Spinal cord (tissue), 10 donors: ENCODE results near the gene TP53BP2. TPM values are rescaled to one million over a fixed set of nuclear protein-coding genes. Genes with fewer than 3 reads are reported as not detected.
"Not testable (repeated sequence)": the region's sequence is repeated elsewhere in the genome, so short reads cannot be mapped to it uniquely, and the experiment has no call there.

Experiments used
- DNase-seq, 6 donors: peaks; one replicate each; pipeline versions ENCODE4 v3.0.0 to v3.0.0-alpha.2; 2013 to 2015; ENCODE audit warnings: low spot score in 6 of 6, low read depth in 4 of 6
- H3K27ac ChIP-seq: one replicate; pipeline ENCODE4 v1.5.1; 2013; ENCODE audit warnings: low read depth, low read length, control low read depth
- H3K27me3 ChIP-seq: one replicate; pipeline ENCODE4 v1.6.1; 2013; ENCODE audit warnings: low read length; ENCODE audit not compliant: control insufficient read depth, insufficient read depth
- H3K36me3 ChIP-seq: one replicate; pipeline ENCODE4 v1.6.1; 2013; ENCODE audit warnings: low read length; ENCODE audit not compliant: control insufficient read depth, insufficient read depth
- H3K4me1 ChIP-seq: one replicate; pipeline ENCODE4 v1.6.1; 2013; ENCODE audit warnings: low read length; ENCODE audit not compliant: control insufficient read depth, insufficient read depth
- H3K4me3 ChIP-seq: one replicate; pipeline ENCODE4 v1.5.1; 2013; ENCODE audit warnings: low read depth, low read length, control low read depth
- H3K9me3 ChIP-seq: one replicate; pipeline ENCODE4 v1.6.1; 2013; ENCODE audit warnings: low read length; ENCODE audit not compliant: control insufficient read depth, insufficient read depth
- WGBS: methylation state at CpG from one replicate; pipeline ENCODE4 v1.1.5; 2013; ENCODE audit warnings: missing lambda C conversion rate; ENCODE audit not compliant: insufficient coverage; 5-methylcytosine and 5-hydroxymethylcytosine counted together
- polyA plus RNA-seq, 2 donors: library from polyadenylated mRNA; unstranded; fragments of 120-200 nt; gene quantifications; one replicate each; pipeline ENCODE4 v1.2.1, GENCODE V29; 2013; ENCODE audit not compliant: insufficient read length in 2 of 2
- total RNA-seq, 2 donors: library from RNA; depleted of rRNA in 1 of 2; stranded (reverse); fragments of 120-200 nt in 1 of 2; fragments of >200 nt in 1 of 2; gene quantifications; one replicate each; pipeline versions ENCODE4 v1.2.3 to v1.2.4, GENCODE V29; 2013 to 2014
- donor health status: healthy.

TP53BP2 gene
- total and polyA plus RNA-seq, 4 donors: 34.9 to 40.5 (median 38.2) TPM

DNA sequence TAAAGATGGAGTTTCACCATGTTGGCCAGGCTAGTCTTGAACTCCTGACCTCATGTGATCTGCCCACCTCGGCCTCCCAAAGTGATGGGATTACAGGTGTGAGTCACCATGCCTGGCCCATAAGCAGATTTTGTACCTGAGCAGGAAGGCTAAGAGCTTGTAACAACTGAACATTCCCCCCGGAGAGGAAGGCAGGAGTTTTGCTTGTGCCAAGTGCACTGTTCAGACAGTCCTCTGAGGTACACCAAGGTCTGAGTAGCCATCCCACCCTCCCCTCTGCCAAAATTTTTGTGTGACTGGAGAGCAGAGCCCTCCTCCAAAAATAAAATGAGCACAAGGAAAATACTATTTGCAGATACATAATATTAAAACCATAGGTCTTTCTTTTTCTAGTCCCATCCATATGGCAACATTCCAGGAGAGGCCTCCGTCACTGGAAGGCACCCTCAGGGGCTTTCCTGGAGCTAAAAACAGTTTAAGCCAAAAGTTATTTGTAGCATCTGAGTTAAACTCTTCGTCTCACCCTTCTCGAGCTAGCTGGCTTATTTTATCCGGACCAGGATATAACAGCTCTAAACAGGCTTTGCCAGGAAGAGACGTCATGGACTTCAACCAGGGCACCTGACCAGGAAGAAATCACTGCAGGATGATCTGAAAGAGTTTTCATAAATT is 106.2 kb downstream of the TP53BP2 start:
- H3K9me3 ChIP-seq: no peaks in the 10 kb centered on the region
- H3K27ac ChIP-seq: peak overlapping the region; percentile 47
- no peaks in the 10 kb centered on the region for H3K27me3 ChIP-seq
- H3K4me1 ChIP-seq: peaks cover 9% of the 10 kb centered on the region
- H3K4me3 ChIP-seq: no peak overlapping the region
- peaks cover 20% of the 10 kb centered on the region for H3K36me3 ChIP-seq
- DNase-seq: no peak
- 83% methylated on average over 7 of the region's 7 CpGs for WGBS

DNA sequence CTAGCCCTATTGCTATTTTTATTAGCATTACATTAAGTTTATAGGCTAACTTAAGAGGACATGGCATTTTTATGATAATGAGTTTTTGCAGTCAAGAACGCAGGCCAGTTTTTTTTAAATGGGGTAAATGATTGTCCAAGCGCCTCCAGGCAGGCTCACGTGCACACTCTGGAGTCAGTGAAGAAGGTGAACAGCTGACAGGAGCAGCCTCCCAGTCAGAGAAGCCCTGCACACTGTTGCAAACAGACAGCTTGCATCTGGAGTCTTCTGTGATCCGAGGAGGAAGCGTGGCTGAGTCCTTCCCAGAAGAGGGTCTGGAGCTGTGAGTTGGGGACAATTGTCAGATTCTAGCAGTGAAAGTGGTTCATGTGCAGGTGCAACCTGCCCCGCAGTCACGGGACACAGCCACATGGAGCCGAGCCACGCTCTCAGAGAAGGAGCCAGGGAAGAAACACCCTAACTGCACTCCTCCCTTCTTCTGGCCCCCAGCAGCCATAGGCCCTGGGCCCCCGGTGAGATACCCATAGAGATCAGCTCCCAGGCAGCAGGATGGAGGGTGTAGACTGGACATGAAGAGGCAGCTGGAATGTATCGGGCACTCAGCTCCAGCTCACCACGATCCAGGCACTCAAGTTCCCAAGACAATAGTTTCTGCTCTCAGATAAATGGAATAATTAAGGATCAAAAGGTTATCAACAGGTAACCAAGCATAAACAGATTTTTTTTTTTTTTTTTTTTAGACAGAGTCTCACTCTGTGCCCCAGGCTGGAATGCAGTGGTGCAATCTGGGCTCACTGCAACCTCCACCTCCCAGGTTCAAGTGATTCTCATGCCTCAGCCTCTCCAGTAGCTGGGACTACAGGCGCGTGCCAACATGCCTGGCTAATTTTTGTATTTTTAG is 107.0 kb downstream of the TP53BP2 start:
- H3K4me3 ChIP-seq: no peak overlapping the region
- WGBS: 80% methylated on average over 6 of the region's 14 CpGs
- peak overlapping the region; percentile 11 for H3K27ac ChIP-seq
- H3K4me1 ChIP-seq: peaks cover 16% of the 10 kb centered on the region
- peaks cover 13% of the 10 kb centered on the region for H3K36me3 ChIP-seq
- no peaks in the 10 kb centered on the region for H3K27me3 ChIP-seq
- no peaks in the 10 kb centered on the region for H3K9me3 ChIP-seq
- peak in 1 of 6 donors; percentile 15 for DNase-seq

DNA sequence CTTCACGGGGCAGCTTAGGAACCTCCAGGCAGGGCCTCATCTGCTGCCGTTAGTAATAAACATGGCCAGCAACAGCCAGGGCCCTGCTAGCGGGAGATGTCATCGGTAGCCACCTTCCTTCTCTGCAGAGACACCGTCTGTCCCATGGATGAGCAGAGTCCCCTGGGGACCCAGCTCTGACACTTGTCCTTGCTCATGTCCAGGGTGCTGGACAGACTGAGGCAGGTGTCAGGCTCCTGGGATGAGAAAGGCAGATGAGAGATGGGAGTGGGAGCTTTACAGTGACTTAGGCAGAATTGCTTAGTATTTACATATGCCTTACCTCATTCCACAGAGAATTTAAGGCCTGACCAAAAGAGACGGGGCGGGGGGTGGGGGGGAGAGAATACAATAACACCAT is 108.4 kb downstream of the TP53BP2 start:
- WGBS: 78% methylated on average over 5 of the region's 7 CpGs
- H3K9me3 ChIP-seq: no peaks in the 10 kb centered on the region
- H3K4me3 ChIP-seq: no peak overlapping the region
- peaks cover 10% of the 10 kb centered on the region for H3K36me3 ChIP-seq
- no peak for DNase-seq
- peaks cover 28% of the 10 kb centered on the region for H3K4me1 ChIP-seq
- H3K27ac ChIP-seq: no peak overlapping the region
- H3K27me3 ChIP-seq: no peaks in the 10 kb centered on the region

DNA sequence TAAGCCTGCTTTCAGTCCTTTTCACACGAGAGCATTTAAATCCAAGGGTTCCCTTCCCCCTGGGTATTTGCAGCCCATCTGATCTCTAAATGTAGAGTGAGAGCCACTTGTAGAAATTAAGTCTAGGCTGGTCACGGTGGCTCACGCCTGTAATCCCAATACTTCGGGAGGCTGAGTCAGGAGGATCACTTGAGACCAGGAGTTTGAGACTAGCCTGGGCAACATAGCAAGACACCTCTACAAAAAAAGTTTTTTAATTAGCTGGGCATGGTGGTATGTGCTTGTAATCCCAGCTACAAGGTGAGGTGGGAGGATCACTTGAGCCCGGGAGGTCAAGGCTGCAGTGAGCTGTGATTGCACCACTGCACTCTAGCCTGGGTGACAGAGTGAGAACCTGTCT is 109.1 kb downstream of the TP53BP2 start:
- H3K4me3 ChIP-seq, DNase-seq, H3K9me3 ChIP-seq, H3K27ac ChIP-seq, H3K27me3 ChIP-seq: not testable (repeated sequence)
- Histone ChIP-seq H3K4me1 (peaks cover 32% of the 10 kb centered on the region), H3K36me3 (peaks cover 10% of the 10 kb centered on the region)
- WGBS: 100% methylated on average over 2 of the region's 5 CpGs

DNA sequence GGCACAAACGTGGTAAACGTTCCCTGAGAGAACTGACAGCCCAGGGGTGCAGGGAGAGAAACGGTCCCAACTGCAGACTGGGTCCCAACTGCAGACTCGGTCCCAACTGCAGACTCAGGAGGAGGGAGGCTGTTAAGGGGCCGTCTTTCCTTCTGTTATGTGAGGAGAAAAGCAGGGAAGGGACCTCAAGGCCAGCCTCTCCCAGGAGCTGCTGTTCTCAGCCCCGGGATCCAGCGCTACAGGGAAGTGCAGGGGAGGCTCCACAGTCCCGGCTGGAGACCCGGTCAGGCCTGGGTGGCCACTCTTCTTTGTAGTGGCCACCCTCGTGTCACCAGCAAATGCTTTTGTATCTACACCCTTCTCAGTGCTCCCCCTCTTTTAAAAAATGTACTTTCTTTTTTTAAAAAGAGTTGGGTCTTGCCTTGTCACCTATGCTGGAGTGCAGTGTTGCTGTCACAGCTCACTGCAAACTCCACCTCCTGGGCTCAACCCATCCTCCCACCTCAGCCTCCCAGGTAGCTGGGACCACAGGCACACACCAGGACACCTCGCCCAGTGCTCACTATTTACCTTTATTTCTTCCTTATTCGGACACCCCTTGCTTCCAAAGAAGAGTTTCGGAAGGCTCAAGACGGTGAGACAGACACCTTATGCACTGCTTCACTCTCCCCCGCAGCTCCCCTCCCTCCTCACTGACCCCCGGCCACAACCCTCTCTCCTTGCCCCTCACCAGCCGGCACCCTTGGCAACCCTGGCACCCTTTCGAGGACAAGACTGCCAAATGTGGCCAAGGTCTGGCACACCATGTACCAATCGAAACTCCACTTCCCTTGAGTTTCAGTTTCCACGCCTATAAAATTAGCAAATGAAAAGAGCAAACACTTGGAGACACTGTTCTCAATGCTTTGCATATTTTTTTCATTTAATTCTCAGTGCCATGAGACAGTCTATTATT is 111.6 kb downstream of the TP53BP2 start:
- WGBS: 39% methylated on average over 19 of the region's 20 CpGs
- no peak overlapping the region for H3K4me3 ChIP-seq
- no peaks in the 10 kb centered on the region for H3K9me3 ChIP-seq
- H3K27me3 ChIP-seq: no peaks in the 10 kb centered on the region
- H3K36me3 ChIP-seq: peaks cover 10% of the 10 kb centered on the region
- peak overlapping the region; percentile 74 for H3K27ac ChIP-seq
- peak in 2 of 6 donors; percentile 30 to 76 for DNase-seq
- H3K4me1 ChIP-seq: peaks cover 36% of the 10 kb centered on the region

DNA sequence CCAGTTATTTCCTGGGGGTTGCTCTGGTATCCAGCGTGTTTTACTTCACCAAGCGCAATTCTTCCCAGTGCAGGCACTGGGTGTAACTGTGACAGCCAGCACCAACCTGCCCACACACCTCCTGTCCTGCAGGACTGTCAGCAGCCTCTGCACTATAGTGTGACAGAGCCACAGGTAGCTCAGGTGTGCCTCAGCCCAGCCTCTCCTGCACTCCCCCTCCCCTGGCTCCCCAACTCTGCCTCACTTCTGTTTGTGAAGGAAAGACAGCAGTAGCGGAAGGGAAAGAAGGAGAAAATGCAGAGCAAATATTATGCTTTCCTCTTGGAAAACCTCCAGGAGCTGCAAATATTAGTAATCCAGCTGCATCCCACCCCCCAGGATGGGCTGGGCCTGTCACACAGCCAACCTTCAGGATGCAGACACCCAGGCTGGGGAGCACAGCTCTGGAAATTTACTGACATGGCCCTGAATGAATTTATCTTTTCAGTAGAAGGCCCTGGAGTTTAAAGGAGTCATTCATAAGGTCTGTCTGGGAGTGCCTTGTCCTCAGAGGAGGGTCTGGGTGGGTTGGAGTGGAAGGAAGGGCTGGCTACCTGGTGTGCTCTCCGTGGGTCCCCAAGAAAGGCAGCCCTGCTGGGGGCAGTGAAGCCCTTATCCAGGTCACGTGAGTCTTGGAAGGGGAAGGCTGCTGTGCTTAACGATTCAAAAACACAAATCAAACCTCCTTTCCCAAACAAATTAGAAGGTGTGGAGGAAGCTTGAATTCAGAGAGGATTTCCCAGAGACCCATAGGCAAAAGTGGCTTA is 112.6 kb downstream of the TP53BP2 start:
- peak overlapping the region; percentile 74 for H3K27ac ChIP-seq
- WGBS: 46% methylated on average over 2 of the region's 6 CpGs
- H3K4me1 ChIP-seq: peaks cover 31% of the 10 kb centered on the region
- peak in 2 of 6 donors; percentile 53 to 80 for DNase-seq
- H3K27me3 ChIP-seq: no peaks in the 10 kb centered on the region
- H3K36me3 ChIP-seq: peaks cover 3% of the 10 kb centered on the region
- no peaks in the 10 kb centered on the region for H3K9me3 ChIP-seq
- no peak overlapping the region for H3K4me3 ChIP-seq

DNA sequence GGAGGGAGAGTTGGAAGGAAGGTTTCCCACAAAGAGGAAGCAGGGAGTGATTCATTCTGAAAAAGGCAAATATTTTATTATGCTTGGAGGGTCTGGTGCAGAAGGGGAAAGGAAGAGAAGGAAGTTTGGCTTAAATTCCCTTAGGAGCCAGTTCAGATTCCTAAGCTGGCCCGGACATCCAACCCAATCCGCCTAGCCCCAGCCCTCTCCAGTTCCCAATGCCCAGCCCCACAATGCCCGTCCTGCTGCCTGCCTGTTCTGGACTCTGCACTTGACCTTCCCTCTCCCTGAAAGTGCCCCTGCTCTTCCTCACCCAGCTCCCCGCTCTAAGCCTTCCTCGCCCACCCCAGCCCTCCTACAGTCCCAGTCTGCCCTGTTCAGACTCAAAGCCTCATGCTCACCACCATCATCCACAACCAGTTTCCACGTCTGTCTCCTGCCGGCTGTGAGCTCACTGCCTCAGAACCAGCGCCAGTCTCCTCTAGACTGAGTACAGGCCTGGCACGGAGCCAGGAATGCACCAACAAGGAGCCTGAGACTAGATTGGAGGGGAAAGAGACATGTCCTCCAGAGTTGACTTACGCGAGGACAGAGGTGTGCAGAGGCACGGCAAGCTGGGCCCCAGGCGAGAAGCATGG is 114.5 kb downstream of the TP53BP2 start:
- Histone ChIP-seq H3K27ac (peak overlapping the region; percentile 68), H3K9me3 (no peaks in the 10 kb centered on the region), H3K4me1 (peaks cover 46% of the 10 kb centered on the region), H3K36me3 (peaks cover 11% of the 10 kb centered on the region), H3K4me3 (no peak overlapping the region), H3K27me3 (no peaks in the 10 kb centered on the region)
- 59% methylated on average over 12 of the region's 13 CpGs for WGBS
- DNase-seq: peak in 2 of 6 donors; percentile 73 to 80

DNA sequence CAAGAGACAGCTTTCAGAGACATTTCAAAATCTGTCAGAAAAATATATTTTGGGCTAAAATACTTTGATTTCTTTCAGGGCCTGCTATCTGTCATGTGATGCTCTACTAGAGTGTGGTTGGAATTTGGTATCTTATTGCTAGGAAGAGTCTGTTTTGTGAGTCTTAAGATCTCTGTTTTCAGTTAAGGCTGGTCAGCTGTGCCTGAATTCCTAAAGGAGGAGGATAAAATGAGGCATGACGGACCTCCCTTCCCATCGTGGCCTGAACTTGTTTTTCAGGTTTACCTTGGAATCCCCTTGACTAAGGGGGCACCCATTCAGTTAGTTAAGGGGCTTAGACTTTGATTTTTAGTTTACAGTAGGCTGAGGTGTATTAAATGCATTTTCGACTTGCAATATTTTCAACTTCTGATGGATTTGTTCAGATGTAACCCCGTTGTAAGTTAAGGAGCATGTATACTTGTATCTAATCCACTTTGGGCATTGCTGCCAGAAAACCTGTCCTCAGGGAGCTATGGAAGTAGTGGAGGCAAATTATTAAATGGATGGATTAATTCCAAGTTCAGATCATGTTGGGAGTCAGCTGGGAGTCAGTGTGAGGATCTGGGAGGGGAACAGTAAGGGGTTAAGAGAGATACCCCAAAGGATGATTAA is 115.1 kb downstream of the TP53BP2 start:
- 86% methylated on average over 2 of the region's 4 CpGs for WGBS
- Histone ChIP-seq H3K27me3 (no peaks in the 10 kb centered on the region), H3K36me3 (peaks cover 10% of the 10 kb centered on the region), H3K9me3 (no peaks in the 10 kb centered on the region), H3K4me1 (peaks cover 52% of the 10 kb centered on the region), H3K27ac (peak overlapping the region; percentile 68), H3K4me3 (no peak overlapping the region)
- no peak for DNase-seq
